Neuronal stem cell (in vitro differentiated cells): Measurements from ENCODE around the gene FAM210B.

ENCODE experiments used
- DNase-seq: peaks from one replicate; pipeline ENCODE4 v3.0.0-alpha.2; 2013; ENCODE audit warnings: low spot score
- H2AFZ ChIP-seq: one replicate; pipeline ENCODE4 v1.6.1; 2013; ENCODE audit warnings: mild to moderate bottlenecking, low read length, inconsistent platforms
- H2AK5ac ChIP-seq: 2 replicates; pipeline ENCODE4 v1.6.1; 2013; ENCODE audit warnings: low read depth, mild to moderate bottlenecking, inconsistent platforms, low read length, moderate library complexity, mixed read lengths
- H2BK120ac ChIP-seq: 2 replicates; pipeline ENCODE4 v1.6.1; 2013; ENCODE audit warnings: low read depth, mild to moderate bottlenecking, inconsistent platforms, low read length, moderate library complexity, mixed read lengths
- H2BK12ac ChIP-seq: one replicate; pipeline ENCODE4 v1.6.1; 2013; ENCODE audit warnings: low read length, inconsistent platforms
- H2BK15ac ChIP-seq: 2 replicates; pipeline ENCODE4 v1.6.1; 2013; ENCODE audit warnings: mild to moderate bottlenecking, low read length, inconsistent platforms, mixed read lengths
- H2BK5ac ChIP-seq: one replicate; pipeline ENCODE4 v1.6.1; 2013; ENCODE audit warnings: inconsistent platforms, mild to moderate bottlenecking, low read length, moderate library complexity
- H3K14ac ChIP-seq: one replicate; pipeline ENCODE4 v1.6.1; 2013; ENCODE audit warnings: low read length, inconsistent platforms
- H3K18ac ChIP-seq: 2 replicates; pipeline ENCODE4 v1.6.1; 2013; ENCODE audit warnings: low read length, inconsistent platforms
- H3K23ac ChIP-seq: 2 replicates; pipeline ENCODE4 v1.6.1; 2013; ENCODE audit warnings: low read depth, mild to moderate bottlenecking, mixed read lengths, low read length, inconsistent platforms; ENCODE audit not compliant: poor library complexity
- H3K27ac ChIP-seq: replicated peaks from 3 replicates; pipeline ENCODE4 v1.5.1; 2013; ENCODE audit warnings: low read length, inconsistent platforms
- H3K27me3 ChIP-seq, 3 experiments: 2 replicates each; pipeline ENCODE4 v1.6.1; 2013; ENCODE audit warnings: low read length in 3 of 3, mild to moderate bottlenecking in 2 of 3, inconsistent platforms in 1 of 3, low read depth in 1 of 3, mixed read lengths in 1 of 3, moderate library complexity in 1 of 3; ENCODE audit not compliant: control insufficient read depth in 3 of 3, insufficient read depth in 3 of 3
- H3K36me3 ChIP-seq, 2 donors: replicated peaks in 1 of 2; 2 replicates each; pipeline ENCODE4 v1.6.1; 2013; ENCODE audit warnings: low read length in 2 of 2; ENCODE audit not compliant: control insufficient read depth in 2 of 2, insufficient read depth in 2 of 2
- H3K4ac ChIP-seq: 2 replicates; pipeline ENCODE4 v1.6.1; 2013; ENCODE audit warnings: inconsistent platforms, mild to moderate bottlenecking, low read length, moderate library complexity
- H3K4me1 ChIP-seq, 2 donors: 1 replicate in 1 of 2; 2 replicates in 1 of 2; pipeline ENCODE4 v1.6.1; 2013; ENCODE audit warnings: low read length in 2 of 2, low read depth in 1 of 2; ENCODE audit not compliant: control insufficient read depth in 2 of 2, insufficient read depth in 1 of 2
- H3K4me2 ChIP-seq: one replicate; pipeline ENCODE4 v1.6.1; 2013; ENCODE audit warnings: mild to moderate bottlenecking, low read length, inconsistent platforms; ENCODE audit not compliant: insufficient read depth, poor library complexity, severe bottlenecking
- H3K4me3 ChIP-seq, 2 donors: 2 replicates each; pipeline ENCODE4 v1.5.1; 2013; ENCODE audit warnings: low read length in 2 of 2, mild to moderate bottlenecking in 2 of 2, inconsistent platforms in 1 of 2, moderate library complexity in 1 of 2
- H3K79me1 ChIP-seq: one replicate; pipeline ENCODE4 v1.6.1; 2013; ENCODE audit warnings: low read depth, mild to moderate bottlenecking, inconsistent platforms, low read length, moderate library complexity
- H3K9ac ChIP-seq: one replicate; pipeline ENCODE4 v1.6.1; 2013; ENCODE audit warnings: mild to moderate bottlenecking, low read depth, low read length, inconsistent platforms; ENCODE audit not compliant: poor library complexity
- H3K9me3 ChIP-seq, 2 donors: replicated peaks in 1 of 2; 2 replicates each; pipeline versions ENCODE3 to v1.6.1; 2013; ENCODE audit warnings: low read length in 2 of 2, mild to moderate bottlenecking in 2 of 2, inconsistent platforms in 1 of 2, low read depth in 1 of 2, mixed read lengths in 1 of 2, moderate library complexity in 1 of 2; ENCODE audit not compliant: control insufficient read depth in 2 of 2, insufficient read depth in 1 of 2
- H4K8ac ChIP-seq: one replicate; pipeline ENCODE4 v1.6.1; 2013; ENCODE audit warnings: low read depth, mild to moderate bottlenecking, inconsistent platforms, low read length, moderate library complexity
- H4K91ac ChIP-seq: one replicate; pipeline ENCODE4 v1.6.1; 2013; ENCODE audit warnings: low read length, low read depth, mild to moderate bottlenecking, inconsistent platforms; ENCODE audit not compliant: poor library complexity
- WGBS, 2 donors: extraction: QIAGEN DNeasy Blood & Tissue Kit; methylation state at CpG; one replicate each; pipeline ENCODE4 v1.1.7; 2013; ENCODE audit warnings: missing lambda C conversion rate in 2 of 2, mixed read lengths in 1 of 2; ENCODE audit not compliant: insufficient read length in 2 of 2, insufficient replicate concordance in 1 of 2; ENCODE audit errors: extremely low coverage in 2 of 2; 5-methylcytosine and 5-hydroxymethylcytosine counted together

Gene FAM210B

GRCh38 chr20:56363491-56363890 lies 4.7 kb downstream of the FAM210B start:
- no peak overlapping the region for H3K4me2 ChIP-seq
- peaks cover 5 to 56% of the 10 kb centered on the region in 2 donors for H3K36me3 ChIP-seq
- H3K27me3 ChIP-seq, result no peaks in the 10 kb centered on the region
- no peak overlapping the region for H3K4me3 ChIP-seq
- H3K27ac ChIP-seq, result no peak overlapping the region
- no peak overlapping the region for H3K18ac ChIP-seq
- H4K91ac ChIP-seq, result no peak overlapping the region
- no peak overlapping the region for H2AFZ ChIP-seq
- H2BK12ac ChIP-seq, result no peak overlapping the region
- no peaks in the 10 kb centered on the region for H3K9me3 ChIP-seq
- no peak overlapping the region for H3K4ac ChIP-seq
- H2BK5ac ChIP-seq, result no peak overlapping the region
- H3K14ac ChIP-seq, result no peak overlapping the region
- no peak overlapping the region for H3K23ac ChIP-seq
- H2AK5ac ChIP-seq, result no peak overlapping the region
- H3K4me1 ChIP-seq, result peaks cover 8 to 12% of the 10 kb centered on the region in 2 donors
- no CpG with 5 or more reads among the region's 6 CpGs for WGBS, 2 donors
- no peak for DNase-seq
- H3K9ac ChIP-seq, result no peak overlapping the region
- H2BK120ac ChIP-seq, result no peak overlapping the region
- no peak overlapping the region for H4K8ac ChIP-seq
- no peak overlapping the region for H2BK15ac ChIP-seq
- no peaks in the 10 kb centered on the region for H3K79me1 ChIP-seq

- no peak overlapping the region for H3K27ac ChIP-seq
- H3K27me3 ChIP-seq, result no peaks in the 10 kb centered on the region
- no peak for DNase-seq
- H2BK120ac ChIP-seq, result no peak overlapping the region
- H2BK12ac ChIP-seq, result no peak overlapping the region
- no peak overlapping the region for H3K23ac ChIP-seq
- H3K4me2 ChIP-seq, result no peak overlapping the region
- no peak overlapping the region for H4K8ac ChIP-seq
- no peak overlapping the region for H3K4me3 ChIP-seq
- no peak overlapping the region for H2AFZ ChIP-seq
- H3K9ac ChIP-seq, result no peak overlapping the region
- H3K79me1 ChIP-seq, result peaks cover 3% of the 10 kb centered on the region
- no peak overlapping the region for H3K14ac ChIP-seq
- no peak overlapping the region for H3K4ac ChIP-seq
- no peak overlapping the region for H2BK15ac ChIP-seq
- H3K36me3 ChIP-seq, result peaks cover 27 to 86% of the 10 kb centered on the region in 2 donors
- WGBS, 2 donors, result no CpG with 5 or more reads among the region's 6 CpGs
- no peak overlapping the region for H2AK5ac ChIP-seq
- H3K9me3 ChIP-seq, result no peaks in the 10 kb centered on the region
- no peak overlapping the region for H4K91ac ChIP-seq
- H3K18ac ChIP-seq, result no peak overlapping the region
- no peak overlapping the region for H2BK5ac ChIP-seq
- H3K4me1 ChIP-seq, result no peaks in the 10 kb centered on the region
Measured at GRCh38 chr20:56368351-56369134, 9.8 kb downstream of the FAM210B start.

- H2AK5ac ChIP-seq, result no peak overlapping the region
Measured at GRCh38 chr20:56369179-56369578, 10.4 kb downstream of the FAM210B start.

GRCh38 chr20:56371977-56372376 lies 13.2 kb downstream of the FAM210B start:
- no peak overlapping the region for H4K8ac ChIP-seq
- no peak overlapping the region for H3K14ac ChIP-seq
- no peak overlapping the region for H2BK5ac ChIP-seq
- H4K91ac ChIP-seq, result no peak overlapping the region
- no peaks in the 10 kb centered on the region for H3K27me3 ChIP-seq
- H3K4me3 ChIP-seq, result no peak overlapping the region
- H3K18ac ChIP-seq, result no peak overlapping the region
- no peak overlapping the region for H2BK15ac ChIP-seq
- H3K27ac ChIP-seq, result no peak overlapping the region
- no peak for DNase-seq
- no peak overlapping the region for H3K23ac ChIP-seq
- H3K4me2 ChIP-seq, result no peak overlapping the region
- H2BK120ac ChIP-seq, result no peak overlapping the region
- no peak overlapping the region for H2AFZ ChIP-seq
- peaks cover 27 to 88% of the 10 kb centered on the region in 2 donors for H3K36me3 ChIP-seq
- no peaks in the 10 kb centered on the region for H3K4me1 ChIP-seq
- peaks cover 4% of the 10 kb centered on the region for H3K79me1 ChIP-seq
- no peak overlapping the region for H3K9ac ChIP-seq
- no peaks in the 10 kb centered on the region for H3K9me3 ChIP-seq
- H3K4ac ChIP-seq, result no peak overlapping the region
- no peak overlapping the region for H2AK5ac ChIP-seq
- no CpG with 5 or more reads among the region's 11 CpGs for WGBS, 2 donors
- H2BK12ac ChIP-seq, result no peak overlapping the region

More at GRCh38 chr20:56369179-56369578, 10.4 kb downstream of the FAM210B start:
- Histone ChIP-seq H3K4ac (no peak overlapping the region), H4K91ac (no peak overlapping the region), H3K14ac (no peak overlapping the region), H2BK5ac (no peak overlapping the region), H3K79me1 (peaks cover 3% of the 10 kb centered on the region), H3K9ac (no peak overlapping the region), H3K4me2 (no peak overlapping the region), H2BK12ac (no peak overlapping the region), H3K36me3 (peaks cover 30 to 88% of the 10 kb centered on the region in 2 donors), H2BK120ac (no peak overlapping the region), H2AFZ (no peak overlapping the region), H3K4me1 (no peaks in the 10 kb centered on the region), H3K23ac (no peak overlapping the region), H3K18ac (no peak overlapping the region), H4K8ac (no peak overlapping the region), H3K27me3 (no peaks in the 10 kb centered on the region), H3K9me3 (no peaks in the 10 kb centered on the region), H2BK15ac (no peak overlapping the region), H3K27ac (no peak overlapping the region), H3K4me3 (no peak overlapping the region)
- WGBS, 2 donors, result no CpG with 5 or more reads among the region's 4 CpGs
- no peak for DNase-seq
